HG03159 (cell line): Measurements from ENCODE around the gene F8.
"Not testable (repeated sequence)": the region's sequence is repeated elsewhere in the genome, so short reads cannot be mapped to it uniquely, and the experiment has no call there.

Source experiments
- ATAC-seq: cut with Tn5 transposase; IDR thresholded peaks from one replicate; pipeline ENCODE4 v1.9.1; 2021; ENCODE audit warnings: mild to moderate bottlenecking, moderate library complexity; ENCODE audit not compliant: unreplicated experiment

The F8 gene

DNA sequence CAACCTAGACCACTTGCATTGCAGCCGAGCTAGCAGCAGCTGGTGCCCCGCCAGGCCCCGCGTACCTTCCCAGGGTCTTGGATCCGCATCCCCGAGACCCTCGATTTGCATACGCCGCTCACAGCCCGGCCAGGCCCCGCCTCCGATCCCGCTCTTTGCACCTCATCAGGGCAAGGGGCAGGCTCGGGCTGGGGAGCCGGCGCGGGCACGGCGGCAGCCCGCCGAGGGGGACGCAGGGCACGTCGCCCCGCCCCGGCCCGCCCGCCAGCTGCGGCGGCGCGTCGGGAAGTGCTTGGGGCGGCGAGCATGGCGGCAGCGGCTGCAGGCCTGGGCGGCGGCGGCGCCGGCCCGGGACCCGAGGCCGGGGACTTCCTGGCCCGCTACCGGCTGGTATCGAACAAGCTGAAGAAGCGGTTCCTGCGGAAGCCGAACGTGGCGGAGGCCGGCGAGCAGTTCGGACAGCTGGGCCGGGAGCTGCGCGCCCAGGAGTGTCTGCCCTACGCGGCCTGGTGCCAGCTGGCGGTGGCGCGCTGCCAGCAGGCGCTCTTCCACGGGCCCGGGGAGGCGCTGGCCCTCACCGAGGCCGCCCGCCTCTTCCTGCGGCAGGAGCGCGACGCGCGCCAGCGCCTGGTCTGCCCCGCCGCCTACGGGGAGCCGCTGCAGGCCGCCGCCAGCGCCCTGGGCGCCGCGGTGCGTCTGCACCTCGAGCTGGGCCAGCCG is 136.3 kb downstream of the F8 start, which contains the start of gene F8A1:
Gene F8A1, plus strand, starts transcription at position 287 of the 720 bp plus-strand sequence. Its CDS starts 20 bp downstream, at position 307.
- peak; percentile 59 for ATAC-seq

DNA sequence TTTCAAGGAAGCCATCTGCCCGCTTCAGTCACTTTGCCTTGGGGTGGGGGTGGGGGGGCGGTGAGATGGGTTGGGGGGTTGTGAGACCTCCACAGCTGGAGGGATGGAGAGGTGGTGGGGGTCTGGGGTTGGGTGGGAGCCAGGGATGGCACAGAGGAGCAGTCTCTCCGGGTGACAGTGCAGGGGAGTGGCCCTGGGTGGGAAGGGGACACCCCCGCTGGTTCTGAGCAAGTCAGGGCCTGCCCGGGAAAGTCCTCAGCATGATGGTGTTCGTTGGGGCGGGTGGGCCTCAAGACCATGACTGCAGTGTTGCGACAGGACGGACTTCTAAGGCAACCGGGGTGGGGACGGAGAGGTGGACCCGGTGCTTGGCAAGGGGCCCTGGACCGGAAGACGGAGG is 137.0 kb downstream of the F8 start:
- ATAC-seq, result not testable (repeated sequence)

DNA sequence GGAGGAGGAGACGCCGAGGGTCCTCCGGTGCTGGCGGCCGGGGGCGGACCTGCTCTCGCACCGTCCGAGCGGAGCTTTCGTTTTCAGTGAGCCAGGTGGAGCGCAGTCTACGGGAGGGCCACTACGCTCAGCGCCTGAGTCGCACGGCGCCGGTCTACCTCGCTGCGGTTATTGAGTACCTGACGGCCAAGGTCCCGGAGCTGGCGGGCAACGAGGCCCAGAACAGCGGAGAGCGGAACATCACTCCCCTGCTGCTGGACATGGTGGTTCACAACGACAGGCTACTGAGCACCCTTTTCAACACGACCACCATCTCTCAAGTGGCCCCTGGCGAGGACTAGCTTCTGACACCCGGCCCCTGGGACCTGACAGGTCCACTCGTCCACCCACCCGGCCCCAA is 137.5 kb downstream of the F8 start:
- not testable (repeated sequence) for ATAC-seq

GRCh38 chrX:154884069-154884468 is 138.5 kb downstream of the F8 start:
- not testable (repeated sequence) for ATAC-seq

GRCh38 chrX:154873329-154873728 is 149.2 kb downstream of the F8 start:
- ATAC-seq, result no peak

- not testable (repeated sequence) for ATAC-seq
Measured at GRCh38 chrX:154868522-154868921, 154.0 kb downstream of the F8 start.

- no peak for ATAC-seq
Measured at GRCh38 chrX:154855256-154855655, 167.3 kb downstream of the F8 start.

GRCh38 chrX:154850957-154851611 is 171.4 kb downstream of the F8 start:
- ATAC-seq, result no peak

GRCh38 chrX:154840856-154841255 is 181.7 kb downstream of the F8 start:
- no peak for ATAC-seq

GRCh38 chrX:154836163-154836562 is 186.4 kb downstream of the F8 start:
- no peak for ATAC-seq

DNA sequence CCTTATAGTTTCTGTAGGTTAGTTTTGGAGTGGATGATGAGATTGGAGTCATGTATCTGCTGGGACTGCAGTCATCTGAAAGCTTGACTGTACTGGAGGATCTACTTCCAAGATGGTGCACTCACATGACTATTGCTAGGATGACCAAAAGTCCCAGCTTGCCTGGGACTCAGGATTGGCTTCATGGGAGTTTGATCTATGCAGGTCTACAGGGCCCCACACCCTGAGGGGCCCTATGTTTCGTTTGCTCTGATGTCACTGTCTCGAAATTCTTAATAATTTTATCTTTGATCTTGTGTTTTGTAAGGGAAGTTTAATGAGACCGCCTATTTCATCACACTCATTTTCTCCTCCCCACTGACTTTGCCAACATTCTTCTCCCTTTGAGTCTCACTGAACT is 188.0 kb downstream of the F8 start, which contains the start of gene SMIM9:
Gene SMIM9, minus strand, starts transcription at position 101 of the 400 bp plus-strand sequence. CDS start 3,806 bp downstream, outside the sequence.
- ATAC-seq, result no peak

- ATAC-seq, result no peak
Measured at GRCh38 chrX:154833746-154834274, 188.7 kb downstream of the F8 start.

- no peak for ATAC-seq
Measured at GRCh38 chrX:154829926-154830442, 192.5 kb downstream of the F8 start.

GRCh38 chrX:154829134-154829533 is 193.4 kb downstream of the F8 start:
- no peak for ATAC-seq

DNA sequence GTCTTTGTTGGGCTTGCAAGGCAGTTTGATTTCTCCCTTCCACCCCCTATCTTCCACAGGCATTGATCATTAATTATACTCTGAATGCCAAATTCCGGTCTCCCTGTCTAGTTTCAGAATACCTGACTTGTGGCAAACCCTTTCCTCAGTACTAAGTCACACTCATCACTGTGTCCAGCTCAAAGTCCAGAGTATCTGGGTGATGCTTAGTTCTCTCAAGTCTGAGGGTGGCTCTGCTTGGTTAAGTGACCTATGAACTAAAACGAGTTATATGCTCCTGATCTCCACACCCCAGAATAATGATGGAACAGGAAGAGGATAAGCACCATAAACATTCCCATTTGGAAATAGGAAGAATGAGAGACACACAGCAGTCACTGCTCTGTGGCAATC is 194.5 kb downstream of the F8 start:
- no peak for ATAC-seq

DNA sequence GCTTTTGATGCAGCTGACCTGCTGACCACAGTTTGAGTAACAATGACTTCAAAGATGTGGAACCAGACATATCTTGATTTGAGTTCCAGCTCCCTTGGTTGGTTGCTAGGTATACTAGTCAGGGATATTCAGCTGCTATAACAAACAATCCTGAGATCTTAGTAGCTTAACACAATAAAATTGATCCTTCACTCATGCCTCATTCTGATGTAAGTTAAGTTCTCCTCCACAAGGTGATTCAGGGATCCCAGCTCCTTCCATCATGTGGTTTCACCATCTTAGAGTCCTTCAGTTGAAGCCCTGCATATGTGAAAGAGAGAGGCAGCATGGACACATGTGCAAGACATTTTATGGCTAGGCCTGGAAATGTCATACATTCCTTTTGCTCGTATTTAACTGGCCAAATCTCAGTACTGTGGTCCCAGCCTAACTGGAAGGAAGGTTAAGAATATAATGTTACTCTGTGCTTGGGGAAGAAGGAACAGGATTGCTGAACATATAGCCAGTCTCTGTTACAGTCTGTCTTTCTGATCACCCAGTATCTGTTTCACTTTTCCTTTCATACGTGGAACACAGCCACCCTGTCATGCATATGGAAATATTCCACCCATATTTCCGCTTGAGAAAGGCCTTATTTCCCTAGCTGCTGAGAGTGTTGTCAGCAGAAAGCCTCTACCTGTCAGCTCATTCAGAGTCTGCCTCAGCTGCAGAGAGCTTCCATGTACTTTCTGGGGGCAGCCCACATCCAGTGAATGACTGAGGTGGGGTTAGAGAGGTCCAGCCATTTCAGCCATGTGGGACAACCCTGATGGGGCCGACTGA is 195.1 kb downstream of the F8 start:
- peak; percentile 90 for ATAC-seq

DNA sequence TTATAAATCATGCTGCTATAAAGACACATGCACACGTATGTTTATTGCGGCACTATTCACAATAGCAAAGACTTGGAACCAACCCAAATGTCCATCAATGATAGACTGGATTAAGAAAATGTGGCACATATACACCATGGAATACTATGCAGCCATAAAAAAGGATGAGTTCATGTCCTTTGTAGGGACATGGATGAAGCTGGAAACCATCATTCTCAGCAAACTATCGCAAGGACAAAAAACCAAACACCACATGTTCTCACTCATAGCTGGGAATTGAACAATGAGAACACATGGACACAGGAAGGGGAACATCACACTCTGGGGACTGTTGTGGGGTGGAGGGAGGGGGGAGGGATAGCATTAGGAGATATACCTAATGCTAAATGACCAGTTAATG is 196.9 kb downstream of the F8 start:
- ATAC-seq, result not testable (repeated sequence)

- no peak for ATAC-seq
Measured at GRCh38 chrX:154824638-154825037, 197.9 kb downstream of the F8 start.

DNA sequence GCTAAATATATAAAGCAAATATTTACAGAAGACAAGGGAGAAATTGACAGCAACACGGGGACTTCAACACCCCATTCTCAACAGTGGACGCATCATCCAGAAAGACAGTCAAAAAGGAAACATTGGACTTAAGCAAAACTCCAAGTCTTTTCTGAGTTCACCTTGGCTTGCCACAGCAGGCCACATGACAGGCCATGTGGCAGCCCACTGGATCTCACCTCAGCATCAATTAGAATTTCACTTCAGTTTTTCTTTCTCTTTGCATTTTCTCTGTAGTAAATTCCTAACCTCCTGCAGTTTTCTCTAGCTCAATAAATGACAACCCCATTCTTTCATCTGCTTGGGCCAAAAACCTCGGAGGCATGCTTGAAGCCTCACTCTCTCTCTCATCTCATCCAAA is 200.5 kb downstream of the F8 start:
- no peak for ATAC-seq

DNA sequence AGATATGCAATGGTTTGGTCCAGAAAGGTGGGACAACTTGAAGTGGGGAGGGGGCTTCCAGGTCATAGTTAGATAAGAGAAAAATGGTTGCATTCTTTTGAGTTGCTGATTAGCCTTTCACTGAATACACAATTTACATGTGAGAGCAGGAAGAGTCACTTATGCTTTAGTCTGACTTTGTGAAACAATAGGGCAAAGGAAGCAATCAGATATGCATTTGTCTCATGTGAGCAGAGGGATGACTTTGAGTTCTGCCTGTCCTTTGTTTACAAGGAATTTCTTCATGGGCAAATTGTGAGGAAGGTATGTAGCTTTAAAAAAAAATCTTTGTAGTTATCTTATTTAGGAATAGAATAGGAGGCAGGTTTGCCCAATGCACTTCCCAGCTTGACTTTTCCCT is 201.0 kb downstream of the F8 start:
- no peak for ATAC-seq

GRCh38 chrX:154819771-154820341 is 202.7 kb downstream of the F8 start:
- ATAC-seq, result peak; percentile 75
